GM18517 (cell line): Measurements from ENCODE around the gene TANC2.

Source experiments
- ATAC-seq: cut with Tn5 transposase; IDR thresholded peaks from one replicate; pipeline ENCODE4 v1.9.1; 2021; ENCODE audit warnings: mild to moderate bottlenecking, moderate library complexity; ENCODE audit not compliant: unreplicated experiment

TANC2 gene

DNA sequence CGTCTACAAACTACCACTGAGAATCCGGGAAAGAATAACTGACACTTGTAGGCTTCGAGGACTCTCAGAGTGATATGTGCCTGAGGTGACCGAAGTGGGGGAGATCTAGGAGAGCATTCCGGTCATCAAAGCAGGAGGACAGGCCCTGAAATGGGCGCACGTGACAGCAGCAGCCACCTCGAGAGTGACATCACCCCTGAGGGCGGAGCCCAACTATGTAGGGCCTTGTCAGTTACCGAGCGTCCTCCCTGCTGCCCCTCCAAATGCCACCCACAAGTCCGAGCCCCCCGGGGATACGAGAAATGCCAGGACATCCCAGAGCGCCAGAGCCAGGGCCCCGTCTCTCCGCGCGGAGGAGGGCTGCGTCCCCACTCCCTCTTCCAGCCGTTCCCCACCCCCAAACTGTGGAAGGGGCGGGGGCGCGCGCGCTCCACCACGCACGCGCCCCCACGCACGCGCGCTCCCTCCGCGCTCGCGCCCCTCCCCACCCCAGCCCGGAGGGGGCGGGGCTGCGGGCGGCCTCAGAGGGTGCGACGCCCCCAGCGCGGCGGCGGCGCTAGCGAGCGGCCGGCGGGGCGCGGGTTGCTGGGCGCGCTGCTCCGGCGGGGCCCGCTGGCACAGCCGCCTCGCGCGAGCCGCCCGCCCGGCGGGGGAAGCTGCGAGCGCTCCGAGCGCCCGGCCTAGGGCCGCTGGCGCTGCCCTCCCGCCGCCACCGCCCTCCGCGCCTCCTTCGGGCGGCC lies at the start of gene TANC2:
Gene TANC2, plus strand, starts transcription at position 550 of the 740 bp plus-strand sequence. CDS start 43,325 bp downstream, outside the sequence.
- ATAC-seq: no peak

DNA sequence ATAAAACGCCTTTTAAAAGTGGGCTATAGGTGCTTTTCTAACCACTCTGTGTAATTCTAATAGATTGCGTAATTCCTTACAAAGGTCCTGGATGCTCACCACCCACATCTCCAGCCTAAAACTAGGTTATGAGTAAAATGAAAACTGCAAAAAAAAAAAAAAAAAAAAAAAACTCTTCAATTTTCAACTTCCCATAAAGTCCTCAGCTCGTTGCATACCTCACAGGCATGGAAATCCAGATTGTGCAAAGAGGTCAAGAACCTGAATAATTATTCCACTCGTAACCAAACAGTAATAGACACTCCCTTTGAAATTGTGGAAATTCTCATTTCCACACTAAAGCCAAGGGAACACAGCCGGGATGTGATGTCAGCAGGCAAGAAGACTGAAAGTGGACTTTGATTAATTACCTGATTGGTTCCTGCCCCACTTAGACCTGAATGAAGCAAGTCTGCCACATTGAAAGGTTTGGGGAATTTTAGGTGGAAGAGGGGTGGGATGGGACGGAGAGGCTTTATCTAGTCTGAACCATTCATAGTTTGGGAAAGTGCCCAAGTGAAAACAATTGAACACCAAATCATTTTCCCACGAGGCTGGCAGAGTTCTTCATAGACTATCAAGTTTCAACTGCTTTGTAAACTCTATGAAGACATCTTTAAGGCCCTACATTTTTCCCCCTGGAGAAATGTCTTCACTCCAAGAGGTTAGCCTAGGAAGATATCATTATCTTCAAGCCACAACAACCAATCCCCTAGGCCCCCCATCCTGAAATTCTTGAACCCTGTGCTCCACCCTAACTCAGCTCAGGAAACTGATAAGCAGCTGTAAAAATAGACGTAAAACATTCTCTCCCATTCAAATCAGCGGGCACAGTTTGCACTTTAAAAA lies 49.1 kb upstream of the TANC2 start:
- ATAC-seq: no peak

DNA sequence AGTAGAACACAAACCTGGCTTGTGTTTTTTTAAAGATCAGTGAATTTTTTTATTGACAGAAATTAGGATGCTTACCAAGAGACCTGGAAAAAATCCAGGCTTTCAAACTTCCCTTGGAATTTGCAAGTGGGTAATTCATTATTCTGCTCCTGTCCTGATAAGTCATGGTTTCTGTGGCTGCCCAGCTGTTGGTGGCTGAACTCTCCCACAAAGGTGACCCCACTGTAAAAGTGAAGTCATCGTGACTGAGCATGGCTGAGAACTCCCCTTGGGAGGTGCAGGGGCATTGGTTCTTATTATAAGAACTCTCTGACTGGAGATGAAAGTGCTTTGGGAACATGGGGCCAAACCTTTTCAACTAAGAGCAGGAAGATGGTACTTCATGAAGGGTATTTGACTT lies 46.6 kb upstream of the TANC2 start:
- no peak for ATAC-seq

DNA sequence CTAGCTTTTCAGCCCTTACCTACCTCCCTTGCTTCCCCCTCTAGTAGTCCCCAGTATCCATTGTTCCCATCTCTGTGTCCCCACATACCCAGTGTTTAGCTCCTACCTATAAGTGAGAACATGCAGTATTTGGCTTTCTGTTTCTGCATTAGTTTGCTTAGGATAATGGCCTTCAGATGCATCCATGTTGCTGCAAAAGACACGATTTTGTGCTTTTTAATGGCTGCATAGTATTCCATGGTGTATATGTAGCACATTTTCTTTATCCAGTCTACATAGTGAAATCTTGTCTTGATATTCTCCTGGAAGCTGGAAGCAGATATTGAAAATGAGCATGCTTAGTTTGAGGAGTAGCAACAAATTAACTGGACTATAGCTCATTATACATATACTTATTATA lies 45.7 kb upstream of the TANC2 start:
- no peak for ATAC-seq

DNA sequence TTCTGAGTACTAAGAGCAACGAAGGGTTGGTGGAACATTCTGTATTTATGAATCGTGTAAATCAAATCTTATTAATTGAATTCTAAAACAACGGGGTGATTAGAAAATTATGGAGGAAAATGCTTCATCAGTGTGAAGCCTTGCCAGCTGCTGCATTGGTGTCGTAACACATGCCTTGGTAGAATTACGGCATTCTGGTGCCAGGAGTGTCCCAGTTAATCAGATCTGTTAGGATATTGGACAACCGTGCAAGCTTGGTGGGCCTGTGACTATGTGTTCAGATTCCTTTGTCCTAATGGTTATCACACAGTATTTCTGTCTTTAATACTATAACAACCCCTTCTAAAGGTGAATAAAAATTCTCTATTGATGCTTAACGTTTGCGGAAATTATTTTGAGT lies 44.2 kb upstream of the TANC2 start:
- ATAC-seq: no peak

DNA sequence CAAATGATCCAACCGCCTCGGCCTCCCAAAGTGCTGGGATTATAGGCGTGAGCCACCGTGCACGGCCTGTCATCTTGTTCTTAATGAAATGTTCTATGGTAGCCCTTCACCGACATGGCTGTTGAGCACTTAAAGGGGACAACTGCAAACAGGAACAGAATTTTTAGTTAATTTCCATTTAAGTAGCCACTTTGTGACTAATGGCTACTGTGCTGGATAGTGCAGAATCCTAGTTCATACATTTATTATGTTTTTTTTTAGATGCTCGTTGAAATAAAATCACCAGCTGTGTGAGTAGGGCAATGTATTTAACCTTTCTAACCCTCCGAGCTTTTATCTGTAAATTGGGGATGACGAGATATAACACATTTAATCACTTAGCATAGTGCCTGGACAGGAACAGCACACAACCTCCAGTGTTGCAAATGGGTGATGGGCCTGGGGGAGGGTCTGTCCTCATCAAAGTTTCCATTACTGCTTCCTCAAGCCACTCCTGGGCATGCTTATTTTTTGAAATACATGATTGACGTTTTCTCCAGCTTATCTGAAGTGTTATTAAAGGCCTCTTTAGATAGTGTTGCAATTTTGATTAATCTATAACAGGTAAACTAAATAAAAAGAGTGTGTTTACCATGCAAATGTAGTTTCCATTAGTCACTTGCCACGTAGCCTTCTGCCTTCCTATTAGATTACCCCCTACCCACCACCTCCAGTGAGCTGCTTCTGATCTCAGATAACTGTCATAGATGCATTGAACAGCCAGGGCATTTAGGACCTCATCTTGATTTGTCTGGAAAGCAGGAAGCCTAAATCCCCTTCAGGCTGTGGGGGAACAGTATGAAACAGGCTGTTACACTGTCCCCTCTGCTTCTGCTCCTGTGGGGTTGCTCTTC lies 42.5 kb upstream of the TANC2 start:
- ATAC-seq: no peak

DNA sequence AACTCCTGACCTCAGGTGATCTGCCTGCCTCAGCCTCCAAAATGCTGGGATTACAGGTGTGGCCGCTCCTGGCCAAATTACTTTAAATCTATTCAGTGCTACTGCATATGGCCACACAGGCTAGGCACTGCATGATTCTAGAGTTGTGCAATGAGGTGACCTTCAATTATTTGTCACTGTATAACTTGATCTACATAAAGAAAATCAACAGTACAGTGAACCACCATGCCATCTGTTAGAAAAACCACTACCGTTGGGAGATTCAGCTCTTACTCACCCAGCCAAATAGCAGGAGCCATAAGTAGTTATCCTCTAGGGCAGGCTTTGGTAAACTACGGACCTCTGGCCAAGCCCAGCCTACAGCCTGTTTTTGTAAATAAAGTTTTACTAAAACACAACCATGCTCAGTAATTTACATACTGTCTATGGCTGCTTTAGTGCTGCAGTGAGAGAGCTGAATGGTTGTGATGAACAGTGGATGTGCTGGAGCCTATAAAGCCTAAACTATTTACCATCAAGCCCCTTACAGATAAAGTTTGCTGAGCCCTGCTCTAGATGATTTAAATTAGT lies 40.7 kb upstream of the TANC2 start:
- ATAC-seq: no peak

DNA sequence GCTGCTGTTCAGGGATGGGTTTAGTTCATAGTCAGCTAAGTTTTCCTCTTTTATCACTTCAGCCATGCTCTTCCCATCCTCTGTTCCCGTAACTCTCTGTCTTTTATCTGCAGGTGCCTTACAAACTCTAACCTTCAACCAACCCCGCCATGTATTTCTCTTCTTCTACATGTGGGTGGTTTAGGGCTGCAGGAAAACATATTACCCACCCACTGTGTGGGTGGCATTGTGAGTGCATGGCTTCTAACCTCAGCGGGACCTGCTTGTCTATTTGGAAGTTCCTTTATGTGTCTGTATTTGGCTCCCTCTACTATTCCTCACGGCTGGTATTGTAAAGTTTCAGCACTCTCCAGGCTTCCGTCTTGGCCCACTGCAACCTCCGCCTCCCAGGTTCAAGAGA lies 39.0 kb upstream of the TANC2 start:
- no peak for ATAC-seq

DNA sequence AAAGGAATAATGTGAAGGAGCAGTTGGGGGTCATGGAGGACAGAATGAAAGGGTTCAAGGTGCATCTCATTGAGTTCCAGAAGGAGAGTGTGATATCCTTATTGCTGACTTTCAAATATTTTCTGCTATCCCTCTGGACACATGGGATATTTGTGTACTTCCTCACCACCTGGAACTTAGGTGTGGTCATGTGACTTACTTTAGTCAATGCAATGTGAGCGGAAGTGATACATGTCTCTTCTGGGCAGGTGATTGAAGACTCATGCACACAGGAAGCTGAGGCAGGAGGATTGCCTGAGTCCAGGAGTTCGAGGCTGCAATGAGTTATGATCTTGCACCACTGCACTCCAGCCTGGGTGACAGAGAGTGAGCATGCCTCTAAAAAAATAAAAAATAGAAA lies 36.7 kb upstream of the TANC2 start:
- no peak for ATAC-seq

DNA sequence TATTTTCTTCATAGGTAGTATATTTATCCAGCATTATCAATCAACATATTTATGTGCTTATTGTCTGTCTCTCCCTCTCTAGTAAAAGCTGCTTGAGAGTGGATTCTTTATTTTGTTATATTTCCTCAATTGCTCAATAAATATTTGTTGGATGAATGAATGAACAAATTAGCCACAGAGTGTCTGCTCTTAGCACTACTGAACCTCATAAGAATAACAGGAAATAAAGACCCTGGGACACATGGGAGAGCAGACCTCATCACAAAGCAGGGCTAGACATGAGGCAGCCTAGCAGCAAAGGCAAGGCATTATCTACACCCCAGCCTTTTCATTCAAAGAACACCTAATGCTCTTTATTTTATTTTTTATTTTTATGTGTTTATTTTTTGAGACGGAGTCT lies 34.9 kb upstream of the TANC2 start:
- ATAC-seq: no peak

DNA sequence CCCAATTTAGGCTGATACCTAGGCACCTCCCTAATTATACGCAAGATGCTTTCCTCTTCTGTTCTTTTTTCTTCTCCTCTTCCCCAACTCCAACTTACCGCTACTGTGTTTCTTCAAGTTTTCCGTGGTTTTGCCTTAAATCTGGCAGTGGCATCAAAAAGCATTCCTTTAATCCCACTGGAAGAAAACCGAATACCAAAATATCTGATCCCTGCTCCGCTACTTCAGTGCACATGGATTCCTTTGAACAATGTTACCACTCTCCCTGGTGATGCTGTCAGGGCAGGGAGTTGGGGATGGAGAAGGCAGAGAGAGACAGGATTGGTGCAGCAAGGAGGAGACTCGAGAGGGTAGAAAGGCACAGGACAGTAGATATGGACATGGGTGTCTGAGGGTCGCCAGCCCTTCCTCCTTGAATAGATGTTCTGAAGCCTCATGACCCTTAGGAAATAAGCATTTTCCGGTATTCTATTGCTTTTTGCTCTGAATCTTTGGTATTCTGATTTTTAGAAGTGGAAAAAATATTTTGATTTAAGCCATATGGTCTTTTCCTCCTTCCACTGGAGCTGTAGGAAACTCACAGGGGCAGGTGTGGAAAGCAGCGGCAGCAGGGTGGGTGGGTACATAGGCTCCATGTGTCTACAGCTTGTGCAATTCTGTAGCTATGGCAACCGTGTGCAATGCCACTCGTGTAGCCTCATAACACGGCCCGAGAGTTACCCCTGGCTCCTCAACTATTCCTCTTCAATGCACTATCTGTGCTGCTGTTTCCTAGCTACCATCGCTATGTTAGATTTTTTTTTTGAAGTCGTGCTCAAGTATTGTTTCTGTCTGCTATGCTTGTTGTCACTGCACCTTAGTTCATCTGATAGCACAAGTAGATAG lies 32.3 kb upstream of the TANC2 start:
- no peak for ATAC-seq

DNA sequence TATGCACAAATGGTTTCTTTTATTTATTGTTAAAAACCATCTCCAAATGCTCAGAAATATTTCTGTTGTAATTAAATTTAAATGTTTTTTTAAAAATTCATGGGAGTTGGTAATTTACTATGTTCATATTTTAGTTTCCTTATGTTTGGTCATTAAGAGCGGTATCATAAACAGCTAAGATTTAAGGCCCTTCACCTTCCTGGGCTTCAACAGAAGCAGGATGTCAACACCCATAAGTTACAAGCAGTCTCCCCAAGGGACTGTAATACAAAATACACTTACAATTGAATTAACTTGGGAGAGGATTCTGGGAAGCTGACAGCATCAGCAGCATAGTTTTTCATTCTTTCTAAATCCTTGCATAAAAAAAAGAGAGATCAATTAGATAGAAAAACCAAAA lies 30.9 kb upstream of the TANC2 start:
- no peak for ATAC-seq

DNA sequence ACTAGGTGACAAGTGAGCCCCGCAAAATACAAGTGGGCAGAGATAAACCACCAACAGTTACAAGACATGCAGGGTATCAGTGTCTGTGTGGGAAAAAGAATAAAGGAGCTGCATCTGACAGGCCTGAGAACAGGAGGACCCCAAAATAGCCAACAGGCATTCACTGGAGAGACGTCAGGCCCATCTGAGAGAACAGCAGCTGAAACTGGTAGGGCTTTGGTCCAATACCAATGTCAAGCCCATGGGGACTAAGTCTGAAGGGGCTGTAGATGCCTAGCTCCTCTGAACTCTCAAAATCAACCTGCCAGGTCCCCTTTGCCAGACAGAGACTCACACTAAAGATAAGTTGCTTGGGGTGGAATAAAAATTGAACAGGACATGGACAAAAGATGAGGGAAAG lies 30.5 kb upstream of the TANC2 start:
- no peak for ATAC-seq

DNA sequence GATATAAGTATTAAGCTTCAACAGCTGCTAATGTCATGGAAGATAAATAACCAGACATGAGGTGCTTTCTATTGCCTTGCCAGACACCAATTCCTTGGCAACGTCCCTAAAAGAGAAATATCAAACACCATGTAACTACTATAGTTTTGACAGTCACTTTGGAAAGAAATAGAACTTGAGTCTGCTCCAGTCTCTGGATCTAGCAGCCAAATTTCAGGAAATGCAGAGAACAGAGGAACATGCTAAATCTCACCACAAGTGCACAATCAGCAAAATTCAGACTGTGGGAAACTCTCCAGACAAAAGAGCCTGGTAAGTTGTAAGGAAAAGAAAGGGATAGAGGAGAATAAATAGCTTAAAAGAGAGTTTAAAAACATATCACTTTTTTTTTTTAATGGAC lies 28.4 kb upstream of the TANC2 start:
- no peak for ATAC-seq

DNA sequence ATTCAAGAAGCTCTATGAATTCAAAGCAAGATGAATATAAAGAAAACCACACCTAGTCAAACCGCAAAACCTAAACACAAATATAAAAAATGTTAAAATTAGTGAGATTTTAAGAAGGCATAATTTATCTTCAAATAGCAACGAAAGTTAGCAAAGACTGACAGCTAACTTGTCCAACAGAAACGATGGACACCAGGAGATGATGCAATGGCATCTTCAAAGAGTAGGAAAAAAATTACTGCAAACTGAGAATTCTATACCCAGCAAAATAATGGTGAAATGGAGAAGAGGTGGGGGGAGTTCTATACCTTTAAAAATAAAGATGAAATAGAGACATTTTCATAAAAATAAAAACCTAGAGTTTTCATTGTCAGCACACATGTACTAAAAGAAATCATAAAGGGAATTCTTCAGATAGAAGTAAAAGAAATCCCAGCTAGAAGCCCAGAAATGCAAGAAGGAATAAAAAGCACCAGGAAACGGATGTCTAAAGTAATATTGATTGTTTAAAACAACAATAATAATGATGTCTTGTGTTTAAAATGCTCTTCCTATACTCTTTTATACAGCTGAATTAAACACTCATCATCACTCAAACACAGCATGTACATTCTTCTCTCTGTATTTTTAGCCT lies 24.6 kb upstream of the TANC2 start:
- no peak for ATAC-seq

DNA sequence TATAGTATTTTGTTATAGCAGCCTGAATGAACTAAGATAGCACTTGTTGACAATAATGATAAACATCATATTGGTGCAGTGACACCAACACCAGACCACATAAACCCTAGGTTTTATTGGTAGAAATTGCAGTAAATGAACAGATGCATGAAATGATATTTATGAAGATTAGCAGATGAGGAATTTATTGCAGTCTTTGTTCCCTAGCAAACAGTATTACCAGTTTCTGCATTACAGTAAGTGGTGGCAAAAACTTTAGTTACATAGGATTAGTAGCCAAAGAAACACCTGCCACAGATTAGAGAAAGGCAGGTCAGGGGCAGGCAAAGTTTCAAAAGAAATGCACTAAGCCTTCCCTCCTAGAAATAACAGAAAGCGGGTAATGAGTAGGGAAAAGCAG lies 17.7 kb upstream of the TANC2 start:
- ATAC-seq: no peak

DNA sequence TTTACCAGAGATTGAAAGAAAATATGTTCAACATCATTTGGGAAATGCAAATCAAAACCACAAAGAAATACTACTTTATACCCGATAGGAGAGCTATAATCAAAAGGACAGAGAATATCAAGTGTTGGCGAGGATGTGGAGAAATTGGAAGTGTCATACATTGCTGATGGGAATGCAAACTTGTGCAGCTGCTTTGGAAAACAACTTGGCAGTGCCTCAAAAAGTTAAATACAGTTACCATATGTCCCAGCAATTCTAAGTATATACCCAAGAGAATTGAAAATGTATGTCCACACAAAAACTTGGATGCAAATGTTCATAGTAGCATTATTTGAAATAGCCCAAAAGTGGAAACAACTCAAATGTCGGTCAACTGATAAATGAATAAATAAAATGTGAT lies 17.0 kb upstream of the TANC2 start:
- ATAC-seq: no peak

DNA sequence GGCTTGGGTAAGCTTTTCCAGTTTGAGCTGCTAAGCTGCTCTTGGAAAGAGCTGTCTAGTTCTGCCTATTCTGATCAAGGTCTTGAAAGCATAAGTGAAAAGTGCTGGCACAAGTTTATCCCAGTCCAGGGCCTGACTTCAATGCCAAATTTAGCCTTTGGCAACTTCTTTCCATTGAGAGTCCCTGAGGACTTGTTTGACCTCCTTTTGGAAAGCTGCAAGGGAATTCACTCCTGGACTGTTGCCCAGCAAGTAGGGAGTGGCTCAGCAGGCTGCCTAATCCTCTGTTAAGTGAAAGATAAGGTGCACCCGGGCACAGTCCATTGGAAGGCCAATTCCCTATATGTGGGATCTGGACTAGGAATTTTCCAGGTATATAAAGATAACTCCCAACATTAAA lies 16.0 kb upstream of the TANC2 start:
- no peak for ATAC-seq

DNA sequence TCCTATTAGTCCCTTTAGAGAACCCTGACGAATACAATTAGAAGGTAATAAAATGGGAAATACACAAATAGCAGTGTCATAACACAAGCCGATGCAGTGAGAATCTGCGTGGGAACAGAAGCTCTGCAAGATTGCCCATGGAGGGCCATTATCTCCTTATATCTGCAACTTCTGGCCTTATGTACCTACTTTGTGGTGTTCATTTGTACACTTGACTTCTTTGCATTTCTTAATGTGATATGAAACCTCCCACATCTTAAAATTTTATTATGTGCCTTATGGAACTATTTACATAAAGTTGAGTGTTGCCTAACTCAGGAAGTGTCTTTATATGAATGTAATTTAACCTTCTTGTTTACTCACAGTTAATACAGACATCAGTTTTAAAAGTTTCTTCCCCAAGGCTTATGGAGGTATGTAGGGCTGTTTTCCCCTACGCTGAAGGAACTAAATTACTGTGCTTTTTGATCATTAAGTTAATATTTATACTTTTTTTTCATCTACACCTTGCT lies 10.1 kb upstream of the TANC2 start:
- no peak for ATAC-seq
